SU-DHL-6 (cell line): ENCODE measurements around the gene DYNC1LI2.

Source experiments
- H2AFZ ChIP-seq: fragments of 200-600 bp; sonication (generic); 2 replicates; pipeline ENCODE4 v1.6.1; 2014; ENCODE audit warnings: low read depth, mild to moderate bottlenecking, moderate library complexity, mixed read lengths, antibody characterized with exemption, low read length; ENCODE audit not compliant: severe bottlenecking
- H3F3A ChIP-seq: fragments of 200-600 bp; shearing (Covaris generic); 2 replicates; pipeline ENCODE4 v1.6.0; 2016; ENCODE audit warnings: antibody characterized with exemption, mild to moderate bottlenecking; ENCODE audit not compliant: insufficient read depth
- H3K27ac ChIP-seq: fragments of 200-600 bp; sonication (generic); 2 replicates; pipeline ENCODE4 v1.5.1; 2016; ENCODE audit warnings: low read depth, mild to moderate bottlenecking, low read length, moderate library complexity, mixed read lengths
- H3K27me3 ChIP-seq: fragments of 200-600 bp; sonication (generic), shearing (Covaris generic); 2 replicates; pipeline ENCODE4 v1.6.0; 2014; ENCODE audit warnings: mild to moderate bottlenecking, low read length
- H3K36me3 ChIP-seq: fragments of 200-600 bp; sonication (generic); 2 replicates; pipeline ENCODE4 v1.6.1; 2014; ENCODE audit warnings: mild to moderate bottlenecking, low read length, mixed read lengths
- H3K4me2 ChIP-seq: fragments of 300-600, 200-600 bp; shearing (Covaris generic), sonication (generic); 2 replicates; pipeline ENCODE4 v1.6.0; 2014; ENCODE audit warnings: low read length, low read depth, mild to moderate bottlenecking; ENCODE audit not compliant: poor library complexity, severe bottlenecking
- H3K4me3 ChIP-seq: fragments of 200-600 bp; sonication (generic); 2 replicates; pipeline ENCODE4 v1.5.1; 2014; ENCODE audit warnings: antibody characterized with exemption, low read length, mild to moderate bottlenecking, mixed read lengths; ENCODE audit not compliant: insufficient read depth, poor library complexity, severe bottlenecking
- H3K79me2 ChIP-seq: fragments of 200-600 bp; sonication (generic); 2 replicates; pipeline ENCODE4 v1.6.1; 2014; ENCODE audit warnings: mild to moderate bottlenecking, low read length, moderate library complexity; ENCODE audit not compliant: insufficient read depth
- H3K9ac ChIP-seq: fragments of 200-600 bp; sonication (generic); 2 replicates; pipeline ENCODE4 v1.7.0; 2014; ENCODE audit warnings: mild to moderate bottlenecking, low read length
- H3K9me2 ChIP-seq: fragments of 200-600 bp; sonication (generic); replicated peaks from 2 replicates; pipeline ENCODE4 v1.6.1; 2014; ENCODE audit warnings: low read length; ENCODE audit not compliant: insufficient read depth
- H3K9me3 ChIP-seq: fragments of 200-600 bp; sonication (generic); 2 replicates; pipeline ENCODE4 v1.6.1; 2014; ENCODE audit warnings: low read length, mixed read lengths; ENCODE audit not compliant: insufficient read depth
- H4K20me1 ChIP-seq: fragments of 200-600 bp; sonication (generic); 2 replicates; pipeline ENCODE4 v1.6.1; 2014; ENCODE audit warnings: low read depth, mild to moderate bottlenecking, antibody characterized with exemption, low read length, moderate library complexity, mixed read lengths
- EZH2phosphoT487 ChIP-seq: fragments of 200-600 bp; sonication (generic), shearing (Covaris generic); conservative IDR thresholded peaks from 2 replicates; pipeline ENCODE4 v1.6.1; 2018; ENCODE audit warnings: mild to moderate bottlenecking, antibody characterized with exemption, low read length, moderate library complexity, mixed read lengths
- TF ChIP-seq, protein P1 (sequence below): fragments of 200-600 bp; sonication (generic); IDR thresholded peaks from one replicate; pipeline ENCODE4 v1.5.1; 2017; ENCODE audit warnings: antibody characterized with exemption, mild to moderate bottlenecking, low read length, moderate library complexity; ENCODE audit not compliant: insufficient read depth, poor library complexity, severe bottlenecking

Gene DYNC1LI2

DNA sequence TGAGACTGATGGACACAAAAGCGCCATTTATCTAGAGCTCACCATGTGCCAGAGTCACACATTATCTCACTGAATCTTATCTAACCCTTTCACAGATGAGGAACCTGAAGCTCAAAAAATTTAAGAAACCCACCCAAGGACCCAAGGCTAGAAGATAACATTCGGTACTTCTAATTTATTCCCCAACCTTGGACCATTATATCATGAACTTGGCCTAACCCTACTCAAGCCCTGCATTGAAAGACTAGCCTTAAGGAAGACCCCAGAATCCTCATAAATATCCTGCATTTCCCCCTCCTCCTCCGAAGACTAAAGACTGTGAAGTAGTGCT, 548 bp upstream of the DYNC1LI2 start:
- peak overlapping the region; percentile 98 for H3K9ac ChIP-seq

DNA sequence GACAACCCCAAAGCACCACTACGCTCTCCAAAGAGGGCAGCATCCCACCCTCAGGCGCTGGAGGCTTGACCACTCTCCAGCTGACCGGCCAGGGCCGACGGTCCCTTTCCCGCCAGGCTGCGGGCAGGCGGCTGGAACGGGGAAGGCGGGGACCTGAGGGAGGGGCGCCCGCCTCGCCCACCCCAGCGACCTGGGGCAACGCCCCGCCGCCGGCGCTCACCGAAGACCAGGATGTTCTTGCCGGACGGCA, 431 bp downstream of the DYNC1LI2 start:
- Histone ChIP-seq H3F3A (no peaks in the 10 kb centered on the region), H3K36me3 (peaks cover 8% of the 10 kb centered on the region; the same call in 1 of the 2 replicates), H4K20me1 (no peaks in the 10 kb centered on the region), H3K9me3 (no peaks in the 10 kb centered on the region), H3K79me2 (peaks cover 45% of the 10 kb centered on the region), H3K4me2 (peak overlapping the region; percentile 82), H3K9me2 (no peaks in the 10 kb centered on the region), H3K27ac (peak overlapping the region; percentile 67; the same call in 1 of the 2 replicates), H3K27me3 (no peaks in the 10 kb centered on the region), H3K9ac (peak overlapping the region; percentile 98), H2AFZ (peak overlapping the region; percentile 90), H3K4me3 (peak overlapping the region; percentile 88)
- TF ChIP-seq, protein P1, sequence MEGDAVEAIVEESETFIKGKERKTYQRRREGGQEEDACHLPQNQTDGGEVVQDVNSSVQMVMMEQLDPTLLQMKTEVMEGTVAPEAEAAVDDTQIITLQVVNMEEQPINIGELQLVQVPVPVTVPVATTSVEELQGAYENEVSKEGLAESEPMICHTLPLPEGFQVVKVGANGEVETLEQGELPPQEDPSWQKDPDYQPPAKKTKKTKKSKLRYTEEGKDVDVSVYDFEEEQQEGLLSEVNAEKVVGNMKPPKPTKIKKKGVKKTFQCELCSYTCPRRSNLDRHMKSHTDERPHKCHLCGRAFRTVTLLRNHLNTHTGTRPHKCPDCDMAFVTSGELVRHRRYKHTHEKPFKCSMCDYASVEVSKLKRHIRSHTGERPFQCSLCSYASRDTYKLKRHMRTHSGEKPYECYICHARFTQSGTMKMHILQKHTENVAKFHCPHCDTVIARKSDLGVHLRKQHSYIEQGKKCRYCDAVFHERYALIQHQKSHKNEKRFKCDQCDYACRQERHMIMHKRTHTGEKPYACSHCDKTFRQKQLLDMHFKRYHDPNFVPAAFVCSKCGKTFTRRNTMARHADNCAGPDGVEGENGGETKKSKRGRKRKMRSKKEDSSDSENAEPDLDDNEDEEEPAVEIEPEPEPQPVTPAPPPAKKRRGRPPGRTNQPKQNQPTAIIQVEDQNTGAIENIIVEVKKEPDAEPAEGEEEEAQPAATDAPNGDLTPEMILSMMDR, result no peak
- TF ChIP-seq EZH2phosphoT487, result no peak

More for the DNA sequence above, 548 bp upstream of the DYNC1LI2 start:
- peaks cover 37% of the 10 kb centered on the region for H3K79me2 ChIP-seq
- peak overlapping the region; percentile 82 for H3K4me2 ChIP-seq
- no peaks in the 10 kb centered on the region for H3K9me2 ChIP-seq
- H3F3A ChIP-seq, result no peaks in the 10 kb centered on the region
- peak overlapping the region; percentile 84 for H2AFZ ChIP-seq
- H4K20me1 ChIP-seq, result no peaks in the 10 kb centered on the region
- peak overlapping the region; percentile 88 for H3K4me3 ChIP-seq
- H3K27me3 ChIP-seq, result no peaks in the 10 kb centered on the region
- peaks cover 8% of the 10 kb centered on the region; the same call in 1 of the 2 replicates for H3K36me3 ChIP-seq
- no peak for TF ChIP-seq EZH2phosphoT487
- TF ChIP-seq, protein P1, result no peak
- no peak overlapping the region for H3K27ac ChIP-seq
- H3K9me3 ChIP-seq, result no peaks in the 10 kb centered on the region

DNA sequence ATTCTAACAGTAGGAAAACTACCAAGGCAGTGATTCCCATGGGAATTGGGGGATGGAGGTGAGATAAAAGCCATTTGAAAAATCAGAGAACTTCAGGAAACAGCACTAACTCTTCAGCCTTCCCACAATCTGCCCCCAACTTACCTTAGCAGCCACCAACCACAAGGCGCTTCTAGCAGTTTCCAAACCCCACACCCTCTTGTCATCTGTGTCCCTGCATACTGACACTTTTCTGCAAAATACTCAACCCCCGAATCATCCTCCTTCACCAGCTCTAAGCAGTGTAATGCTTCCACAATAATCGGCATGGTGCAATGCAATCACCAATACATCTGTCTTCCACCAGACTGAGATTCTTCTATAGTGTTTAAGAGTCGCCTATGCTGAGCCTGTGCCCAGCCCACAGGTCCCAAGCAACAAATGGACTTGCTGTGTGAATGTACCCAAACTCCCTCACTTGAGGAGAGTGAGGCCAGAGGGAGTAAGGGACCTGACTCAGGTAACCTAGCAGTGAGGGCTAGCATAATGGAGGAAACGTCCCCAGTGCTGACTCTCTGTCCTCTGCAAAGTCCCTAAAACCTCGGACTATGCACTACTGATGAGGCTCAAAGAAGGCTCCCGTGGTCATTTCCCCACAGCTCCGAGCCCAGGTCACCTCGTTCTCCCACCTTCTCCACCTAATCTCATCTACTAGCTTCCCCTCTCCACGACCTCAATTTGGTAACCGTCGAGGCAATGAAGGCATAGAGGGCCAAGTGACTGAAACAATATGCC, 943 bp downstream of the DYNC1LI2 start:
- H3F3A ChIP-seq, result no peaks in the 10 kb centered on the region
- H3K79me2 ChIP-seq, result peaks cover 45% of the 10 kb centered on the region
- no peaks in the 10 kb centered on the region for H3K27me3 ChIP-seq
- no peaks in the 10 kb centered on the region for H4K20me1 ChIP-seq
- H3K4me2 ChIP-seq, result peak overlapping the region; percentile 82
- peaks cover 8% of the 10 kb centered on the region; the same call in 1 of the 2 replicates for H3K36me3 ChIP-seq
- 0 out of 2 replicates have a peak overlapping the region, but pooled peaks have one; percentile 67 for H3K27ac ChIP-seq
- H3K9ac ChIP-seq, result peak overlapping the region; percentile 98
- H3K9me2 ChIP-seq, result no peaks in the 10 kb centered on the region
- H3K9me3 ChIP-seq, result no peaks in the 10 kb centered on the region
- H3K4me3 ChIP-seq, result peak overlapping the region; percentile 88
- H2AFZ ChIP-seq, result peak overlapping the region; percentile 90
- no peak for TF ChIP-seq EZH2phosphoT487
- TF ChIP-seq, protein P1, result no peak
